Prostate gland (tissue), 2 donors: Measurements from ENCODE around the gene NYAP1.

Experiments
- CTCF ChIP-seq, 4 experiments: fragments of 200-600 bp in 2 of 4; fragments of 450-650 bp in 2 of 4; sonication (generic) in 2 of 4; IDR thresholded peaks; 1 replicate in 3 of 4; 2 replicates in 1 of 4; pipeline ENCODE4 v1.5.1; 2016 to 2019; ENCODE audit warnings: antibody characterized with exemption in 4 of 4, mild to moderate bottlenecking in 2 of 4, moderate library complexity in 2 of 4
- POLR2A ChIP-seq: fragments of 450-650 bp; IDR thresholded peaks from one replicate; pipeline ENCODE4 v1.6.1; 2016; ENCODE audit warnings: antibody characterized with exemption, mild to moderate bottlenecking

- TF ChIP-seq CTCF (IDR thresholded peaks at IDR 0.05): no peak
- no peak for TF ChIP-seq POLR2A
These were observed 25.5 kb downstream of the NYAP1 start for GRCh38 chr7:100509231-100509630.
